Kidney epithelial cell (primary cell): ENCODE results near the gene CDC123. TPM values are rescaled to one million over a fixed set of nuclear protein-coding genes. Genes with fewer than 3 reads are reported as not detected.

ENCODE experiments used
- DNase-seq: peaks from one replicate; pipeline ENCODE4 v3.0.0-alpha.2; 2010; ENCODE audit warnings: low read depth
- H3K27me3 ChIP-seq: 2 replicates; pipeline ENCODE4 v1.6.0; 2011; ENCODE audit warnings: low read length; ENCODE audit not compliant: control insufficient read depth, insufficient read depth
- H3K36me3 ChIP-seq: 2 replicates; pipeline ENCODE4 v1.5.1; 2011; ENCODE audit warnings: low read length; ENCODE audit not compliant: control insufficient read depth, insufficient read depth
- H3K4me3 ChIP-seq: 2 replicates; pipeline ENCODE4 v1.5.1; 2011; ENCODE audit warnings: low read depth, mild to moderate bottlenecking, control low read depth, low read length
- CTCF ChIP-seq: IDR thresholded peaks from 2 replicates; pipeline ENCODE4 v1.5.1; 2011; ENCODE audit warnings: mild to moderate bottlenecking, moderate library complexity, low read length, control low read depth, inconsistent platforms; ENCODE audit not compliant: insufficient read depth, poor library complexity, severe bottlenecking
- total RNA-seq: library from RNA; depleted of rRNA; stranded (reverse); fragments of >200 nt; gene quantifications from 2 replicates; pipeline ENCODE4 v1.2.3, GENCODE V29; 2015

The CDC123 gene
- total RNA-seq, 1 donor from 2014 or later, result 89.2 TPM

GRCh38 chr10:12202226-12202625 is 6.2 kb downstream of the CDC123 start:
- H3K27me3 ChIP-seq, result no peaks in the 10 kb centered on the region
- no peak overlapping the region for H3K4me3 ChIP-seq
- TF ChIP-seq CTCF, result no peak
- H3K36me3 ChIP-seq, result peaks cover 1% of the 10 kb centered on the region
- DNase-seq, result no peak

GRCh38 chr10:12205082-12205481 is 9.1 kb downstream of the CDC123 start:
- Histone ChIP-seq H3K36me3 (peaks cover 3% of the 10 kb centered on the region), H3K27me3 (no peaks in the 10 kb centered on the region), H3K4me3 (no peak overlapping the region)
- TF ChIP-seq CTCF, result no peak
- DNase-seq, result no peak

GRCh38 chr10:12207114-12207513 is 11.1 kb downstream of the CDC123 start:
- DNase-seq, result no peak
- TF ChIP-seq CTCF, result no peak
- no peak overlapping the region for H3K4me3 ChIP-seq
- H3K36me3 ChIP-seq, result peaks cover 3% of the 10 kb centered on the region
- no peaks in the 10 kb centered on the region for H3K27me3 ChIP-seq

- Histone ChIP-seq H3K27me3 (no peaks in the 10 kb centered on the region), H3K36me3 (peaks cover 1% of the 10 kb centered on the region), H3K4me3 (no peak overlapping the region)
- TF ChIP-seq CTCF, result no peak
- no peak for DNase-seq
These were observed 12.5 kb downstream of the CDC123 start for GRCh38 chr10:12208460-12208859.

- TF ChIP-seq CTCF, result no peak
- DNase-seq, result no peak
- Histone ChIP-seq H3K4me3 (no peak overlapping the region), H3K36me3 (peaks cover 1% of the 10 kb centered on the region), H3K27me3 (no peaks in the 10 kb centered on the region)
These were observed 16.5 kb downstream of the CDC123 start for GRCh38 chr10:12212454-12212853.

- no peaks in the 10 kb centered on the region for H3K36me3 ChIP-seq
- DNase-seq, result no peak
- no peak for TF ChIP-seq CTCF
- no peaks in the 10 kb centered on the region for H3K27me3 ChIP-seq
- no peak overlapping the region for H3K4me3 ChIP-seq
These were observed 17.6 kb downstream of the CDC123 start for GRCh38 chr10:12213621-12214020.
